Fibroblast of lung (primary cell): ENCODE results near the gene CDC42EP2.

Source experiments
- EZH2 ChIP-seq: IDR thresholded peaks from 2 replicates; pipeline ENCODE4 v1.5.1; 2012; ENCODE audit warnings: low read length, control low read depth, mild to moderate bottlenecking; ENCODE audit errors: missing control alignments
- TF ChIP-seq, protein P1 (sequence below), 2 donors: IDR thresholded peaks in 1 of 2; conservative IDR thresholded peaks in 1 of 2; 1 replicate in 1 of 2; 2 replicates in 1 of 2; pipeline ENCODE4 v1.5.1; 2011 to 2012; ENCODE audit warnings: low read length in 2 of 2, control low read depth in 1 of 2, inconsistent platforms in 1 of 2, low read depth in 1 of 2, mild to moderate bottlenecking in 1 of 2

DNA sequence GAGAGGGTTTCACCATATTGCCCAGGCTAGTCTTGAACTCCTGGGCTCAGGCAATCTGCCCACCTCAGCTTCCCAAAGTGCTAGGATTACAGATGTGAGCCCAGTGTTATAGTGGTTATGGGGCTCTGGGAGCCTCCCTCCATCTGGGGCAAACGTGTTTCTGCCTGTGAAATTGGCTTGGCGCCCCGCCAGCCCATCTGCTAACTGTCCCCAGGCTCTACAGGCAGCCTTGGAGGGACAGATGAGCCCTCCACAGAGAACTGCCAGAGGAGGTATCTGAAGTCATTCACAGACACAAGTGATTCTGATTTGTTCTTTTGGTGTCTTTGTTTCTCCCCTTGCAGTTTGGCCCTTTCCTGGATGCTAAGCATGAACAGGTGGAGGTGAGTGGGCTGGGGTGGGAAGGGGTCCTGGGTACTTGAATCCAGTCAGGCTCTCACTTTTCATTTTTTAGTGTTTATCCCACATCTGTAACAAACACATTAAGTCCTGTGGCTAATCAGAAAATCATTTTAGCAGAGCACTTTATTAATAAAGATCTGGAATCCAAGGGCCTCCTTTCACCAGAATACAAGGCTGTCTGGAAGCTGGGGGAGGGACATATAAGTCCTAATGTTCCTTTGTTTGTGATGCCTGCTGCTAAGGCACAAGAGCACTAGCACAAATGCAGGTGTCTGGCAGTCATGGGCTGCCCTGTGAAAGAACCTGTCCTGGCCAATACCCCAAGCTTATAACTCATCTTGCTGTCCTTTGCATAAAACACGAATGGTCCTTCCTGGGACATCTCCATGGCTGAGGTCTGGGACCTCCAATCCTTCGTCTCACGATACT, 25.7 kb upstream of the CDC42EP2 start:
- TF ChIP-seq, protein P1, sequence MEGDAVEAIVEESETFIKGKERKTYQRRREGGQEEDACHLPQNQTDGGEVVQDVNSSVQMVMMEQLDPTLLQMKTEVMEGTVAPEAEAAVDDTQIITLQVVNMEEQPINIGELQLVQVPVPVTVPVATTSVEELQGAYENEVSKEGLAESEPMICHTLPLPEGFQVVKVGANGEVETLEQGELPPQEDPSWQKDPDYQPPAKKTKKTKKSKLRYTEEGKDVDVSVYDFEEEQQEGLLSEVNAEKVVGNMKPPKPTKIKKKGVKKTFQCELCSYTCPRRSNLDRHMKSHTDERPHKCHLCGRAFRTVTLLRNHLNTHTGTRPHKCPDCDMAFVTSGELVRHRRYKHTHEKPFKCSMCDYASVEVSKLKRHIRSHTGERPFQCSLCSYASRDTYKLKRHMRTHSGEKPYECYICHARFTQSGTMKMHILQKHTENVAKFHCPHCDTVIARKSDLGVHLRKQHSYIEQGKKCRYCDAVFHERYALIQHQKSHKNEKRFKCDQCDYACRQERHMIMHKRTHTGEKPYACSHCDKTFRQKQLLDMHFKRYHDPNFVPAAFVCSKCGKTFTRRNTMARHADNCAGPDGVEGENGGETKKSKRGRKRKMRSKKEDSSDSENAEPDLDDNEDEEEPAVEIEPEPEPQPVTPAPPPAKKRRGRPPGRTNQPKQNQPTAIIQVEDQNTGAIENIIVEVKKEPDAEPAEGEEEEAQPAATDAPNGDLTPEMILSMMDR (conservative IDR thresholded peaks at IDR 0.05 in 1 of 2, IDR thresholded peaks at IDR 0.05 in 1 of 2; ENCODE audit: low read depth in 1 of 2, low read length in 2 of 2): no peak
- no peak for TF ChIP-seq EZH2
